ENCODE results near the gene RALA. TPM values are rescaled to one million over a fixed set of nuclear protein-coding genes. Genes with fewer than 3 reads are reported as not detected.

Gene RALA
- total RNA-seq, 4 donors from 2014 or later: 5.4 to 29.8 (median 17.9) TPM

GRCh38 chr7:39744620-39745019 is 121.2 kb downstream of the RALA start:
- intact Hi-C loops (cut with DNase I; ENCODE audit: low total_unique reads): loop anchor here (5.0 kb wide), 1 partner anchor 167 kb away; no protein-coding TSS in a partner anchor

GRCh38 chr7:39745320-39745719 is 121.9 kb downstream of the RALA start:
- TF ChIP-seq POLR2AphosphoS5 (IDR thresholded peaks at IDR 0.05): no peak
- no peak for TF ChIP-seq POLR2A (IDR thresholded peaks at IDR 0.05)
- TF ChIP-seq EP300 (IDR thresholded peaks at IDR 0.05; ENCODE audit: low read depth): no peak
- no peak for TF ChIP-seq CTCF (IDR thresholded peaks at IDR 0.05)
- DNase-seq: no peak
- H3K4me1 ChIP-seq: peaks cover 0 to 5% (median 1%) of the 10 kb centered on the region in 4 donors
- H3K27ac ChIP-seq: no peak overlapping the region
- in situ Hi-C loops (cut with MboI; ENCODE audit: low pct_ligation_motif_present in 1 of 4, low pct_unique_long_range_greater_than_20kb in 1 of 4, low sequenced_read_pairs in 3 of 4) (loop anchor here in 3 of 4 donors (5.0 kb wide), 1 partner anchor 163 kb away; no protein-coding TSS in a partner anchor), intact Hi-C loops (cut with DNase I; ENCODE audit: low total_unique reads) (loop anchor here (5.0 kb wide), 1 partner anchor 168 kb away; no protein-coding TSS in a partner anchor)
- H3K27me3 ChIP-seq: no peaks in the 10 kb centered on the region
- no peaks in the 10 kb centered on the region for H3K36me3 ChIP-seq
- WGBS, 2 donors (ENCODE audit: low coverage in 1 of 2): 62 to 100% methylated on average over 1 to 4 of the region's 4 CpGs
- H3K9me3 ChIP-seq: no peaks in the 10 kb centered on the region
- no peak overlapping the region for H3K4me3 ChIP-seq

More at GRCh38 chr7:39744620-39745019, 121.2 kb downstream of the RALA start:
- 88% methylated on average over 2 of the region's 2 CpGs; no CpG with 5 or more reads in 1 of the 2 donors for WGBS, 2 donors (ENCODE audit: low coverage in 1 of 2)
- TF ChIP-seq POLR2AphosphoS5 (IDR thresholded peaks at IDR 0.05) (no peak), EP300 (IDR thresholded peaks at IDR 0.05; ENCODE audit: low read depth) (no peak)
- H3K27me3 ChIP-seq: no peaks in the 10 kb centered on the region
- no peak overlapping the region for H3K4me3 ChIP-seq
- in situ Hi-C loops (cut with MboI; ENCODE audit: low pct_ligation_motif_present in 1 of 4, low pct_unique_long_range_greater_than_20kb in 1 of 4, low sequenced_read_pairs in 3 of 4): loop anchor here in 3 of 4 donors (5.0 kb wide), 1 partner anchor 162 kb away; no protein-coding TSS in a partner anchor
- H3K27ac ChIP-seq: no peak overlapping the region
- no peak for DNase-seq
- H3K36me3 ChIP-seq: no peaks in the 10 kb centered on the region
- H3K9me3 ChIP-seq: no peaks in the 10 kb centered on the region
- H3K4me1 ChIP-seq: peaks cover 0 to 5% (median 1%) of the 10 kb centered on the region in 4 donors

DNA sequence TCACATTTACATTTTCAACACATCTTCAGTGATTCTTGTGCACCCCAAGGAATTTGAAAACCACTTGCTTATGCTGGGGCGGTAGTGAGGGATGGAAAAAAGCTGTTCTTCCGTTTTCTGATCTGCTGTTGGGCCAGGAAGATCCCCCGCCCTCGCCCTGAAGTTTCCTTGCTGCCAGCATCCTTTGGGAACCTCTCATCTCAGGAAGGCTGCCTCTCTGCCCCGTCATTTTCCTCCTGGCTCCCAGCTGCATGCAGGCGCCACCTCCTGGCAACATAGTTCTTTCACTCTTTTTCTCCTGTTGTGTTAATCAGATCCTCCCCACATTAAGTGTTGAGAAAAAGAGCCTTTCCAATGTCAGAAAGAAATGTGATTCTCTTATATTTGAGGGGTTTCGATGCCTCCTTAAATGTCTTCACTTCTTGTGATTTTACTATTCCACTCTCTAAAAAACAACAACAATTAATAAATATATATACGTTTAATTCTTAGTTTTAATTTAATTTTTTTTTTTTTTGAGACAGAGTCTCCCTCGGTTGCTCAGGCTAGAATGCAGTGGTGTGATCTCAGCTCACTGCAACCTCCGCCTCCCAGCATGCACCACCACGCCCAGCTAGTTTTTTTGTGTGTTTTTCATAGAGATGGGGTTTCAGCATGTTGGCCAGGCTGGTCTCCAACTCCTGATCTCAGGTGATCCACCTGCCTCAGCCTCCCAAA is 122.9 kb downstream of the RALA start:
- TF ChIP-seq EP300 (IDR thresholded peaks at IDR 0.05; ENCODE audit: low read depth) (no peak), CTCF (IDR thresholded peaks at IDR 0.05) (peak; percentile 65 to 80 (median 71))
- H3K36me3 ChIP-seq: no peaks in the 10 kb centered on the region
- H3K4me1 ChIP-seq: peaks cover 0 to 5% (median 1%) of the 10 kb centered on the region in 4 donors
- intact Hi-C loops (cut with DNase I; ENCODE audit: low total_unique reads) (loop anchor here (5.0 kb wide), 1 partner anchor 169 kb away; no protein-coding TSS in a partner anchor), in situ Hi-C loops (cut with MboI; ENCODE audit: low pct_ligation_motif_present in 1 of 4, low pct_unique_long_range_greater_than_20kb in 1 of 4, low sequenced_read_pairs in 3 of 4) (loop anchor here in 3 of 4 donors (5.0 kb wide), 1 partner anchor 164 kb away; no protein-coding TSS in a partner anchor)
- 23 to 33% methylated on average over 4 to 11 of the region's 11 CpGs for WGBS, 2 donors (ENCODE audit: low coverage in 1 of 2)
- H3K27ac ChIP-seq: no peak overlapping the region
- no peak overlapping the region for H3K4me3 ChIP-seq
- H3K27me3 ChIP-seq: no peaks in the 10 kb centered on the region
- no peaks in the 10 kb centered on the region for H3K9me3 ChIP-seq
- peak; percentile 78 for DNase-seq

- Histone ChIP-seq H3K27me3 (no peaks in the 10 kb centered on the region), H3K4me3 (no peak overlapping the region), H3K27ac (no peak overlapping the region), H3K9me3 (no peaks in the 10 kb centered on the region), H3K4me1 (peaks cover 0 to 2% (median 0%) of the 10 kb centered on the region in 4 donors), H3K36me3 (no peaks in the 10 kb centered on the region)
- 79 to 80% methylated on average over 1 of the region's 1 CpG for WGBS, 2 donors (ENCODE audit: low coverage in 1 of 2)
- TF ChIP-seq CTCF (IDR thresholded peaks at IDR 0.05) (no peak), EP300 (IDR thresholded peaks at IDR 0.05; ENCODE audit: low read depth) (no peak), POLR2AphosphoS5 (IDR thresholded peaks at IDR 0.05) (no peak), POLR2A (IDR thresholded peaks at IDR 0.05) (no peak)
- intact Hi-C loops (cut with DNase I; ENCODE audit: low total_unique reads): loop anchor here (5.0 kb wide), 1 partner anchor 172 kb away; no protein-coding TSS in a partner anchor
- DNase-seq: no peak
- in situ Hi-C loops (cut with MboI; ENCODE audit: low pct_ligation_motif_present in 1 of 4, low pct_unique_long_range_greater_than_20kb in 1 of 4, low sequenced_read_pairs in 3 of 4): loop anchor here in 3 of 4 donors (5.0 kb wide), 1 partner anchor 167 kb away; no protein-coding TSS in a partner anchor
These were observed 125.8 kb downstream of the RALA start for GRCh38 chr7:39749177-39749576.

All from transverse colon (tissue), 4 donors.